Sciatic nerve (tissue), 2 donors: ENCODE data around the gene AGPAT3. TPM values are rescaled to one million over a fixed set of nuclear protein-coding genes. Genes with fewer than 3 reads are reported as not detected.
"Not testable (repeated sequence)": the region's sequence is repeated elsewhere in the genome, so short reads cannot be mapped to it uniquely, and the experiment has no call there.

Experiments used
- ATAC-seq: fragments of 200-7000 bp; cut with Tn5 transposase; one replicate; pipeline ENCODE4 v1.9.1; 2020; ENCODE audit warnings: mild to moderate bottlenecking, moderate library complexity
- DNase-seq: peaks from one replicate; pipeline ENCODE4 v3.0.0-alpha.2; 2020; ENCODE audit warnings: low spot score
- intact Hi-C: fragments of 100-400 bp; cut with DNase I; formaldehyde crosslinking; loops from one replicate; pipeline ENCODE4 v1.14.2; 2022
- total RNA-seq: library from RNA; stranded (reverse); fragmentation: NEBNext Ultra II Directional; extraction: Animal tissue kit (Norgen Biotek cat#: 25700); gene quantifications from one replicate; pipeline ENCODE4 v1.2.1, GENCODE V29; 2021
- donor health status: DM: no; HTN: no; CAD: no.
- donor health status: DM: no; HTN: no; CAD: no.

Gene AGPAT3, protein sequence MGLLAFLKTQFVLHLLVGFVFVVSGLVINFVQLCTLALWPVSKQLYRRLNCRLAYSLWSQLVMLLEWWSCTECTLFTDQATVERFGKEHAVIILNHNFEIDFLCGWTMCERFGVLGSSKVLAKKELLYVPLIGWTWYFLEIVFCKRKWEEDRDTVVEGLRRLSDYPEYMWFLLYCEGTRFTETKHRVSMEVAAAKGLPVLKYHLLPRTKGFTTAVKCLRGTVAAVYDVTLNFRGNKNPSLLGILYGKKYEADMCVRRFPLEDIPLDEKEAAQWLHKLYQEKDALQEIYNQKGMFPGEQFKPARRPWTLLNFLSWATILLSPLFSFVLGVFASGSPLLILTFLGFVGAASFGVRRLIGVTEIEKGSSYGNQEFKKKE
- 51.8 TPM for total RNA-seq

DNA sequence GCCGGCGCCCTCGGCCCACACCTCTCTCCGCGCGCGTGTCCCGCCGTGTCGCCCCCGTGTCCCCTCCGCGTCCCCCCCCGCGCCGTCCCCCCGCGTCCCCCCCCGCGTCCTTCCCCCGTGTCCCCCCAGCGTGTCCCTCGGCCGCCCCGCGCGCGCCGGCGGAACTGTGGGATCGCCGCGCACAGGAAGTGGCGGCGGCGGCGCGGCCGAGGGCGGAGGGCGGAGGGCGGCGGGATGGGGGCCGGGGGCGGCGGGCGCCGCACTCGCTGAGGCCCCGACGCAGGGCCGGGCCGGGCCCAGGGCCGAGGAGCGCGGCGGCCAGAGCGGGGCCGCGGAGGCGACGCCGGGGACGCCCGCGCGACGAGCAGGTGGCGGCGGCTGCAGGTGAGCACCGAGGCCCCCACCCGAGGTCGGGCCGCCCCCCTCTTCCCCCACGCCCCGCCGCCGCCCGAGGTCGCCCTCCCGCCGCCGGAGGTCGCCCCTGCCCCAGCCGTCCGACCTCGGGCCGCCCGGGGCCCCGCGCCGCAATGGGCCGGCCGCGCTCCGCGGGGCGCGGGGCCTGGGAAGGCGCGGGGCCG is at the start of gene AGPAT3:
Gene AGPAT3, plus strand, starts transcription at position 262 of the 578 bp plus-strand sequence. CDS start 94,459 bp downstream, outside the sequence.
- no peak for DNase-seq
- intact Hi-C loops: no loop called here
- ATAC-seq: no peak

DNA sequence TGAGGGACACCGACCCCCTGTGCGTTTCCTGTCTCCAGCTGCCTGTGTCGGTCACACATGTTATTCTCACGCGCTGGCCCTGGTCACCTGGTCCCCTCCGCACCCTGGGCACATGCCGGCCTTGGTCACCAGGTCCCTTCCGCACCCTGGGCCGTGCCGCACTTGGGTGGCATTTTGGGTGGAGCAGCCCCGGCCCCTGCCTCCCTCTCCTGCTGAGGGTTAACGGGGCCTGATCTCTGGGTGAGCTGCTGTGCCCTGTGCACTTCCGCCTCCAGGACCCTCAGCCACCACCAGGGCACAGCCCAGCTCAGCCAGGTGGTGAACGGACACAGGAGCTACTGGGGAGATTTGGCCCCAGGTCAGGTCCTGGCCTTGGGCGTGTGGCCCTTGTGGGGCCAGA is 49.0 kb upstream of the AGPAT3 start:
- intact Hi-C loops: no loop called here
- no peak for ATAC-seq
- no peak for DNase-seq

- intact Hi-C loops: no loop called here
- DNase-seq (no peak), ATAC-seq (no peak)
Measured at GRCh38 chr21:43816611-43817071, 48.4 kb upstream of the AGPAT3 start.

GRCh38 chr21:43817157-43818086 is 47.6 kb upstream of the AGPAT3 start:
- intact Hi-C loops: no loop called here
- ATAC-seq (no peak), DNase-seq (no peak)

GRCh38 chr21:43818685-43819084 is 46.3 kb upstream of the AGPAT3 start:
- intact Hi-C loops: no loop called here
- no peak for DNase-seq
- no peak for ATAC-seq

GRCh38 chr21:43819511-43820405 is 45.3 kb upstream of the AGPAT3 start:
- DNase-seq: peak; percentile 47
- intact Hi-C loops: no loop called here
- no peak for ATAC-seq

DNA sequence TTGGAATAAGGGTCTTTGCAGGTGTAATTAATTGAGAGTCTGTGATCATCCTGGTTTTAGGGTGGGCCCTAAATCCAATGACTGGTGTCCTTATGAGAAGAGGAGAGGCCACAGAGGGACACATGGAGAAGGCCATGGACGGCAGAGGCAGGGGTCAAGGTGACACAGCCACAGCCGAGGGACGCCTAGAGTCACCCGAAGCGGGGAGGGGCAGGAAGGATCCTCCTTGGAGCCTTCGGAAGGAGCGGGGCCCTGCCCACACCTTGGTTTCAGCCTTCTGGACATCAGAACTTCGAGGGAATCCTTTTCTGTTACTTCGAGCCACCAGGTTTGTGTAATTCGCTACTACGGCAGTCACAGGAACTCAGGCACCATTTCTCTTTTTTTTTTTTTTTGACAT is 44.6 kb upstream of the AGPAT3 start:
- intact Hi-C loops: no loop called here
- DNase-seq (peak; percentile 52), ATAC-seq (no peak)

GRCh38 chr21:43822166-43822565 is 42.9 kb upstream of the AGPAT3 start:
- DNase-seq: peak; percentile 48
- intact Hi-C loops, ATAC-seq: not testable (repeated sequence)

- DNase-seq, intact Hi-C loops, ATAC-seq: not testable (repeated sequence)
Measured at GRCh38 chr21:43822741-43823140, 42.3 kb upstream of the AGPAT3 start.

- peak; percentile 38 for DNase-seq
- intact Hi-C loops: no loop called here
- ATAC-seq: no peak
Measured at GRCh38 chr21:43824333-43825241, 40.4 kb upstream of the AGPAT3 start.

GRCh38 chr21:43825242-43825935 is 39.6 kb upstream of the AGPAT3 start:
- no peak for ATAC-seq
- DNase-seq: peak; percentile 56
- intact Hi-C loops: no loop called here

DNA sequence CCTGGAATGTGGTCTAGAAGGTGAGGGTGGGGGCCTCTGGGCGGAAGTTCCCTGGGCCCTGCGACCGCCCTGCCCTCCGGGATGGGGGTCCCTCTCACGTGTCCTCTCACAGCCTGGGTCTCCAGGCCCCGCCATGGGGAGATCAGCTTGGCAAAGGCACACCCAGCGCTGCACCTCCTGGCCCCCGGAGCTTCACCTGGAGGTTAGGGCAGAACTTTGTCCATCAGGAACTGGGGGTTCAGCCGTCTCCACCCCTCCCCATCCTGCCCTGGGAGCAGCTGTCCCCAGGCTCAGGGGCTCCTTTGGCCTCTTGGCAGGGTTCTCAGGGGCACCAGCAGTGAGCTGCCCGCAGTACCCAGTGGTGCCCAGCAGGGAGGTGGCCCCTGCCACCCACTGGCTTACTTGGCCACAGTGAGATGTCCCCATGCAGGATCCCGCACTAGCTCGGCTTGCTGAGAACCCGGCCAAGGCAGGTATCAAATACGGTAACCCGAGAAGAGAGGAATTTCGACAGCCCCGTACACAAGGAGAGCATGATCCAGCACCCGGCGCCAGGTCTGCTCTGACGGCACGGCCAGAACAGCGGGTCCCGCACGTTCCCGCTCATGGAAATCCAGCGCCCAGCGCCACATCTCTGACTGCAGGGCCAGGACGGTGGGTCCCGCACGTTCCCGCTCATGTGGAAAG is 38.9 kb upstream of the AGPAT3 start:
- DNase-seq: peak; percentile 56
- peak; percentile 30 for ATAC-seq

GRCh38 chr21:43826623-43826974 is 38.4 kb upstream of the AGPAT3 start:
- ATAC-seq (peak; percentile 28), DNase-seq (no peak)
- intact Hi-C loops: no loop called here

More for the DNA sequence above, 38.9 kb upstream of the AGPAT3 start:
- intact Hi-C loops: no loop called here

GRCh38 chr21:43827015-43827611 is 37.9 kb upstream of the AGPAT3 start:
- intact Hi-C loops: no loop called here
- DNase-seq: no peak

DNA sequence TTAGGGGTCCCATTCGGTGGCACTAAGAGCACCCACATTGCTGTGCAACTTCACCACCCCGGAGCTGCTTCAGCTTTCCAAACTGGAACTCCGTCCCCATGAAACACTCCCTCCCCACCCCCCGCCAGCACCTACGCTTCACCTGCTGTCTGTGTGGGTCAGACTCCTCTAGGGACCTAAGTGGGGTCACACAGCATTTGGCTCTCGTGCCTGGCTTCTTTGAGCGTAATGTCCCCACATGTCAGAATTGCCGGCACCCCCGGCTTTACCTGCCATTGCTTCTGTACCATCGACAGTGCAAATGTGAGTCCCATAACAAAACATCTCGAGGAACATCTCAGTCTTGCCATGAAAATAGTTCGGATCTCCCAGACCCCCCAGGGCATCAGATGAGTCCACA is 35.9 kb upstream of the AGPAT3 start:
- ATAC-seq: no peak
- intact Hi-C loops: no loop called here
- no peak for DNase-seq

More at GRCh38 chr21:43827015-43827611, 37.9 kb upstream of the AGPAT3 start:
- peak; percentile 39 for ATAC-seq

GRCh38 chr21:43829575-43830119 is 35.4 kb upstream of the AGPAT3 start:
- intact Hi-C loops: no loop called here
- ATAC-seq: no peak
- DNase-seq: no peak
